ENCODE data around the gene URGCP. TPM values are rescaled to one million over a fixed set of nuclear protein-coding genes. Genes with fewer than 3 reads are reported as not detected.
A peak's percentile ranks its signal among the peaks of the same experiment; 100 is the strongest.

URGCP gene
- total RNA-seq, 1 donor from 2014 or later, result 17.6 TPM

- no peak for DNase-seq (ENCODE audit: low read depth)
- TF ChIP-seq CTCF (conservative IDR thresholded peaks at IDR 0.05; ENCODE audit: low read depth, low read length), result no peak
- H3K4me3 ChIP-seq (ENCODE audit: low read depth, low read length), result no peak overlapping the region
Observed at GRCh38 chr7:43884617-43885016, 21.8 kb downstream of the URGCP start.

GRCh38 chr7:43884209-43884608 lies 22.2 kb downstream of the URGCP start:
- H3K4me3 ChIP-seq (ENCODE audit: low read depth, low read length), result no peak overlapping the region
- no peak for TF ChIP-seq CTCF (conservative IDR thresholded peaks at IDR 0.05; ENCODE audit: low read depth, low read length)
- no peak for DNase-seq (ENCODE audit: low read depth)

- no peak for TF ChIP-seq CTCF (conservative IDR thresholded peaks at IDR 0.05; ENCODE audit: low read depth, low read length)
- H3K4me3 ChIP-seq (ENCODE audit: low read depth, low read length), result no peak overlapping the region
- no peak for DNase-seq (ENCODE audit: low read depth)
Observed at GRCh38 chr7:43880596-43880995, 25.8 kb downstream of the URGCP start.

DNA sequence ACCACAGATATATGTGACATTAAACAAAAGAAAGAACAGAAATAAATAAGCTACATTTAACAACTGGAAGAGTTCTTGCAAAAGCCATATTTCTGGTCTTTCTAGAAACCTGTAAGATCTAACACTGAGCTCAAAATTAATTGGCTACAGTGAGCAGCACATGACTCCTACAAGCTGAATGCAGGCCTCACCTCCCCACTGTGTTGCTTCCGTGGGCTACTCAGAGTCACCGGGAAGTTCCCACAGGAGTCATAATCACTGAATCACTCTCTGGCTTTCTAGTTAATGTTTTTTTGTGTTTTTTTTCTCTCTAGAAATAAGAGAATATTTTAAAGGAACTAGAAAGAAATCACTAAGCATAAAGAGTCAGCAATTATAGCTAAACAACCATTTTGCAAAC lies 26.9 kb downstream of the URGCP start:
- TF ChIP-seq CTCF (conservative IDR thresholded peaks at IDR 0.05; ENCODE audit: low read depth, low read length), result no peak
- peak; percentile 62 for DNase-seq (ENCODE audit: low read depth)
- H3K4me3 ChIP-seq (ENCODE audit: low read depth, low read length), result no peak overlapping the region

- no peak for DNase-seq (ENCODE audit: low read depth)
- H3K4me3 ChIP-seq (ENCODE audit: low read depth, low read length), result no peak overlapping the region
- no peak for TF ChIP-seq CTCF (conservative IDR thresholded peaks at IDR 0.05; ENCODE audit: low read depth, low read length)
Observed at GRCh38 chr7:43878867-43879266, 27.5 kb downstream of the URGCP start.

GRCh38 chr7:43877968-43878864 lies 28.2 kb downstream of the URGCP start:
- TF ChIP-seq CTCF (conservative IDR thresholded peaks at IDR 0.05; ENCODE audit: low read depth, low read length), result no peak
- DNase-seq (ENCODE audit: low read depth), result no peak
- H3K4me3 ChIP-seq (ENCODE audit: low read depth, low read length), result no peak overlapping the region
